Upper lobe of left lung (tissue), 6 donors: ENCODE results near the gene FOLR1. TPM values are rescaled to one million over a fixed set of nuclear protein-coding genes. Genes with fewer than 3 reads are reported as not detected.

Experiments
- ATAC-seq, 2 donors: fragments of 200-7000 bp; cut with Tn5 transposase; one replicate each; pipeline ENCODE4 v1.9.1; 2022; ENCODE audit warnings: mild to moderate bottlenecking in 2 of 2, moderate library complexity in 2 of 2; ENCODE audit not compliant: low FRiP score in 2 of 2
- DNase-seq, 2 donors: peaks; one replicate each; pipeline ENCODE4 v3.0.0-alpha.2; 2019 to 2020
- H3K27ac ChIP-seq, 4 donors: fragments of 200-600 bp; sonication (generic); one replicate each; pipeline ENCODE4 v1.5.1; 2016 to 2019
- H3K27me3 ChIP-seq, 4 donors: fragments of 200-600 bp; sonication (generic); one replicate each; pipeline ENCODE4 v1.5.1; 2017 to 2019
- H3K36me3 ChIP-seq, 4 donors: fragments of 200-600 bp; sonication (generic); one replicate each; pipeline ENCODE4 v1.5.1; 2016 to 2019
- H3K4me1 ChIP-seq, 4 donors: fragments of 200-600 bp; sonication (generic); one replicate each; pipeline ENCODE4 v1.5.1; 2018 to 2019
- H3K4me3 ChIP-seq, 4 donors: fragments of 200-600 bp; sonication (generic); one replicate each; pipeline ENCODE4 v1.5.1; 2017 to 2019; ENCODE audit warnings: mild to moderate bottlenecking in 2 of 4, moderate library complexity in 1 of 4
- H3K9me3 ChIP-seq, 4 donors: fragments of 200-600 bp; sonication (generic); one replicate each; pipeline ENCODE4 v1.5.1; 2018 to 2019
- CTCF ChIP-seq, 6 experiments: fragments of 450-650 bp in 4 of 6; fragments of 200-600 bp in 2 of 6; sonication (generic) in 2 of 6; IDR thresholded peaks; one replicate each; pipeline ENCODE4 v1.5.1; 2016 to 2019; ENCODE audit warnings: antibody characterized with exemption in 6 of 6
- EP300 ChIP-seq, 4 donors: sonication (generic); formaldehyde crosslinking; IDR thresholded peaks; one replicate each; pipeline ENCODE4 v1.5.1; 2017; ENCODE audit warnings: antibody characterized with exemption in 4 of 4, control low read depth in 2 of 4
- POLR2A ChIP-seq, 4 donors: fragments of 450-650 bp; IDR thresholded peaks; one replicate each; pipeline ENCODE4 v1.5.1; 2016 to 2017; ENCODE audit warnings: antibody characterized with exemption in 4 of 4, mild to moderate bottlenecking in 2 of 4
- POLR2AphosphoS5 ChIP-seq, 2 donors: sonication (generic); formaldehyde crosslinking; IDR thresholded peaks; one replicate each; pipeline ENCODE4 v1.5.1; 2017; ENCODE audit warnings: antibody characterized with exemption in 2 of 2
- WGBS, 2 donors: methylation state at CpG; one replicate each; pipeline ENCODE4 v1.1.5; 2017 to 2018; 5-methylcytosine and 5-hydroxymethylcytosine counted together
- total RNA-seq, 6 donors: library from RNA; depleted of rRNA in 4 of 6; stranded (reverse); fragments of >200 nt in 4 of 6; gene quantifications; one replicate each; pipeline versions ENCODE4 v1.1.0 to v1.2.1, GENCODE V29; 2016 to 2021
- donor health status: DM: no; HTN: no; CAD: no; lungs with moderate emphysema.
- donor health status: DM: no; HTN: yes; CAD: no; lungs with severe emphysema.

FOLR1 gene
- total RNA-seq, 6 donors from 2014 or later: 132 to 523 (median 171) TPM

DNA sequence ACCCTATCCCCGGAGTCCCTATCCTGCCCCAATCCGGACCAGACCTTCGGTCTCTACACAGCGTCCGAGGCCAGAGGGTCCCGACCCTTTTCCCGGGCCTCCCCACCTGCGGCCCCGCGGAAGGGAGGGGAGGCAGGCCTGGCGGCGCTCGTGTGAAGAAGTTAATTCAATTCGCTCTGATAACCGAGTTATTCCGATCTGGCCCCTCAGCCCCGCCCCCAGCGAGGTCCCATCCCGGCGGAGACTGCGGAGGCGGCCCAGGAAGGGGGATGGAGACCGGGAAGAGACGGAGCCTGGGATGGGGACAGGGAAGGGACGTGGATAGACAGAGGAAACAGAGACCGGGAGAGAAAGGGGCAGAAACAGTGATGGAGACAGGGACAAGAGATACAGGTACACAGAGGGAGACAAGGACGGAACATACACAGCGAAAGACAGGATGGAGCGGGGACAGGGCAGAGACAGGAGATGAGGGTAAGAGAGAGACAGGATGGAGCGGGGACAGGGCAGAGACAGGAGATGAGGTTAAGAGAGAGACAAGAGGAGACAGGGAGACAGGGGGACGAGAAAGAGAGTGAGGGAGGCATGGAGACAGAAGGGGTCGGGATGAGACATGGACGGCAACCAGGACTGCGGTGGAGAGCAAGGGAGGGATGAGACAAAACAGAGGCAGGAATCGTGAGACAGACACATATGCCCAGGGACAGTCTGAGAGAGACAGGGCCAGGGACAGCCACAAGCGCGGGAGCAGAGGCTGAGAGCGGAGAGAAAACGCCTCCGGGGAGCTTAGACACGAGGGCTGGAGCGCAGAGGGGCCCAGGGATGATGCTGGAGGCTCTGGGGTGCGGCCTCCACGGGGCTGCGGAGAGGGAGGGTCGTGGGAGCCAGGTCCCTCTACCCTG is 52.7 kb downstream of the FOLR1 start:
- peaks cover 21 to 33% (median 23%) of the 10 kb centered on the region in 4 donors for H3K4me1 ChIP-seq
- H3K9me3 ChIP-seq: no peaks in the 10 kb centered on the region
- no peak overlapping the region for H3K27ac ChIP-seq
- TF ChIP-seq CTCF (IDR thresholded peaks at IDR 0.05) (no peak), POLR2A (IDR thresholded peaks at IDR 0.05) (no peak), EP300 (IDR thresholded peaks at IDR 0.05) (no peak), POLR2AphosphoS5 (IDR thresholded peaks at IDR 0.05) (no peak)
- H3K4me3 ChIP-seq: peak overlapping the region in 2 of 4 donors; percentile 2 to 32
- 8 to 9% methylated on average over 41 to 46 of the region's 46 CpGs for WGBS, 2 donors
- no peaks in the 10 kb centered on the region for H3K36me3 ChIP-seq
- no peak for ATAC-seq
- DNase-seq: peak; percentile 8 to 59
- peaks cover 0 to 57% (median 33%) of the 10 kb centered on the region in 4 donors for H3K27me3 ChIP-seq

GRCh38 chr11:72245263-72245816 is 53.4 kb downstream of the FOLR1 start:
- WGBS, 2 donors: 13 to 16% methylated on average over 15 to 19 of the region's 19 CpGs
- Histone ChIP-seq H3K27ac (no peak overlapping the region), H3K27me3 (peaks cover 0 to 57% (median 30%) of the 10 kb centered on the region in 4 donors), H3K4me1 (peaks cover 14 to 26% (median 16%) of the 10 kb centered on the region in 4 donors), H3K4me3 (no peak overlapping the region), H3K9me3 (no peaks in the 10 kb centered on the region), H3K36me3 (no peaks in the 10 kb centered on the region)
- peak in 1 of 2 donors; percentile 15 for DNase-seq
- ATAC-seq: no peak
- TF ChIP-seq CTCF (IDR thresholded peaks at IDR 0.05) (no peak), EP300 (IDR thresholded peaks at IDR 0.05) (no peak), POLR2AphosphoS5 (IDR thresholded peaks at IDR 0.05) (no peak), POLR2A (IDR thresholded peaks at IDR 0.05) (no peak)

Other genes with a start within 250 kb of the FOLR1 start
- 10 to 100 TPM in 4 of 6 donors, 1 to 10 TPM in 2; 4.6 to 45.1 (median 16.9) TPM for gene IL18BP, start 193.2 kb upstream of the FOLR1 start, total RNA-seq
- 100 to 1,000 TPM; 185 to 666 (median 241) TPM for gene NUMA1, start 111.6 kb upstream of the FOLR1 start, total RNA-seq
- gene LRRC51, start 111.3 kb upstream of the FOLR1 start, total RNA-seq: 10 to 100 TPM in 3 of 6 donors, 1 to 10 TPM in 3; 5.3 to 19.2 (median 10.3) TPM
- 100 to 1,000 TPM in 4 of 6 donors, 10 to 100 TPM in 2; 86.0 to 162 (median 114) TPM for gene LAMTOR1, start 88.8 kb upstream of the FOLR1 start, total RNA-seq
- gene TOMT, start 86.2 kb upstream of the FOLR1 start, total RNA-seq: under 1 TPM in 1 of 6 donors, not detected in 5; 0.30 TPM
- gene ANAPC15, start 79.4 kb upstream of the FOLR1 start, total RNA-seq: 10 to 100 TPM; 12.8 to 39.1 (median 29.5) TPM
- 10 to 100 TPM in 2 of 6 donors, 1 to 10 TPM in 2, not detected in 2; 1.4 to 69.7 (median 9.5) TPM for gene FOLR3, start 56.4 kb upstream of the FOLR1 start, total RNA-seq
- 10 to 100 TPM in 3 of 6 donors, 1 to 10 TPM in 3; 4.8 to 28.7 (median 12.8) TPM for gene FOLR2, start 24.7 kb downstream of the FOLR1 start, total RNA-seq
- 100 to 1,000 TPM in 4 of 6 donors, 10 to 100 TPM in 2; 84.0 to 383 (median 180) TPM for gene INPPL1, start 32.6 kb downstream of the FOLR1 start, total RNA-seq
- not detected for gene PHOX2A, start 52.0 kb downstream of the FOLR1 start, total RNA-seq
- 10 to 100 TPM; 18.9 to 31.4 (median 26.8) TPM for gene CLPB, start 242.4 kb downstream of the FOLR1 start, total RNA-seq